GM12891 (cell line): ENCODE results near the gene SENP8.

Experiments
- POLR2A ChIP-seq: IDR thresholded peaks from 2 replicates; pipeline ENCODE4 v1.6.1; 2011; ENCODE audit warnings: low read depth, low read length, control low read depth
- POLR2AphosphoS5 ChIP-seq: IDR thresholded peaks from 2 replicates; pipeline ENCODE4 v1.6.1; 2011; ENCODE audit warnings: low read depth, low read length, control low read depth

- no peak for TF ChIP-seq POLR2A
- TF ChIP-seq POLR2AphosphoS5 = no peak
Measured at GRCh38 chr15:72162569-72162968, 44.4 kb downstream of the SENP8 start.
